ENCODE measurements around the gene IKZF3. TPM values are rescaled to one million over a fixed set of nuclear protein-coding genes. Genes with fewer than 3 reads are reported as not detected.
"Not testable (repeated sequence)": the region's sequence is repeated elsewhere in the genome, so short reads cannot be mapped to it uniquely, and the experiment has no call there.

Gene IKZF3
- total RNA-seq, 1 donor from 2014 or later: 8.2 TPM

GRCh38 chr17:39751016-39751543 is 113.0 kb downstream of the IKZF3 start:
- Histone ChIP-seq H3K27ac (no peak overlapping the region), H3K36me3 (no peaks in the 10 kb centered on the region), H3K4me3 (no peak overlapping the region), H3K27me3 (no peaks in the 10 kb centered on the region), H3K9me3 (no peaks in the 10 kb centered on the region), H3K4me1 (peaks cover 13% of the 10 kb centered on the region)
- DNase-seq (no peak), ATAC-seq (no peak)
- intact Hi-C loops (cut with DNase I): loop anchor here (10.0 kb wide), 1 partner anchor 126 kb away; the partner anchor contains the start of gene PPP1R1B
- TF ChIP-seq, protein P1, sequence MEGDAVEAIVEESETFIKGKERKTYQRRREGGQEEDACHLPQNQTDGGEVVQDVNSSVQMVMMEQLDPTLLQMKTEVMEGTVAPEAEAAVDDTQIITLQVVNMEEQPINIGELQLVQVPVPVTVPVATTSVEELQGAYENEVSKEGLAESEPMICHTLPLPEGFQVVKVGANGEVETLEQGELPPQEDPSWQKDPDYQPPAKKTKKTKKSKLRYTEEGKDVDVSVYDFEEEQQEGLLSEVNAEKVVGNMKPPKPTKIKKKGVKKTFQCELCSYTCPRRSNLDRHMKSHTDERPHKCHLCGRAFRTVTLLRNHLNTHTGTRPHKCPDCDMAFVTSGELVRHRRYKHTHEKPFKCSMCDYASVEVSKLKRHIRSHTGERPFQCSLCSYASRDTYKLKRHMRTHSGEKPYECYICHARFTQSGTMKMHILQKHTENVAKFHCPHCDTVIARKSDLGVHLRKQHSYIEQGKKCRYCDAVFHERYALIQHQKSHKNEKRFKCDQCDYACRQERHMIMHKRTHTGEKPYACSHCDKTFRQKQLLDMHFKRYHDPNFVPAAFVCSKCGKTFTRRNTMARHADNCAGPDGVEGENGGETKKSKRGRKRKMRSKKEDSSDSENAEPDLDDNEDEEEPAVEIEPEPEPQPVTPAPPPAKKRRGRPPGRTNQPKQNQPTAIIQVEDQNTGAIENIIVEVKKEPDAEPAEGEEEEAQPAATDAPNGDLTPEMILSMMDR (IDR thresholded peaks at IDR 0.05): no peak

- TF ChIP-seq, protein P1 (IDR thresholded peaks at IDR 0.05): no peak
- no peaks in the 10 kb centered on the region for H3K36me3 ChIP-seq
- no peak for ATAC-seq
- H3K9me3 ChIP-seq: no peaks in the 10 kb centered on the region
- no peak for DNase-seq
- no peak overlapping the region for H3K4me3 ChIP-seq
- no peak overlapping the region for H3K27ac ChIP-seq
- H3K27me3 ChIP-seq: no peaks in the 10 kb centered on the region
- intact Hi-C loops (cut with DNase I): loop anchor here (10.0 kb wide), 1 partner anchor 126 kb away; the partner anchor contains the start of gene PPP1R1B
- H3K4me1 ChIP-seq: peaks cover 13% of the 10 kb centered on the region
Observed at GRCh38 chr17:39750131-39751015, 113.7 kb downstream of the IKZF3 start.

GRCh38 chr17:39748444-39749034 is 115.6 kb downstream of the IKZF3 start:
- H3K4me1 ChIP-seq; DNase-seq; ATAC-seq; H3K27ac ChIP-seq; H3K27me3 ChIP-seq; H3K36me3 ChIP-seq; H3K9me3 ChIP-seq; intact Hi-C loops (cut with DNase I); H3K4me3 ChIP-seq: not testable (repeated sequence)

GRCh38 chr17:39747745-39748144 is 116.4 kb downstream of the IKZF3 start:
- no peak for ATAC-seq
- Histone ChIP-seq H3K4me1 (no peaks in the 10 kb centered on the region), H3K4me3 (no peak overlapping the region), H3K9me3 (no peaks in the 10 kb centered on the region), H3K27me3 (no peaks in the 10 kb centered on the region), H3K36me3 (peaks cover 6% of the 10 kb centered on the region), H3K27ac (no peak overlapping the region)
- no peak for DNase-seq
- TF ChIP-seq, protein P1 (IDR thresholded peaks at IDR 0.05): no peak
- intact Hi-C loops (cut with DNase I): no loop called here

DNA sequence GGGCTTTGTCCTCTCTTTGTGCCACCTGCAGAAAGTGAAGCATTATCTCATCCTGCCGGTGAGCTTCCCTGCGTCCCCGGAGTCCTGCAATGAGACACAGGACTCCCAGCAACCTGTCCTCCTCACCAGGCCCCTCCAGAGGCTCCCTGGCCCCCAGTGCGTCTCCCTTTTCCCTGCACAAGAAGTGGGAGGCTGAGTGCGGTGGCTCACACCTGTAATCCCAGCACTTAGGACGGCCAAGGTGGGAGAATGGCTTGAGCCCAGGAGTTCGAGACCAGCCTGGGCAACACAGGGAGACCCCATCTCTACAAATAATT is 118.0 kb downstream of the IKZF3 start:
- Histone ChIP-seq H3K9me3 (no peaks in the 10 kb centered on the region), H3K4me3 (no peak overlapping the region), H3K27ac (no peak overlapping the region), H3K27me3 (no peaks in the 10 kb centered on the region), H3K36me3 (peaks cover 11% of the 10 kb centered on the region), H3K4me1 (no peaks in the 10 kb centered on the region)
- TF ChIP-seq, protein P1 (IDR thresholded peaks at IDR 0.05): no peak
- intact Hi-C loops (cut with DNase I): no loop called here
- ATAC-seq: no peak
- no peak for DNase-seq

All from upper lobe of right lung (tissue), 1 donor.